ENCODE measurements around the gene KPTN.

DNA sequence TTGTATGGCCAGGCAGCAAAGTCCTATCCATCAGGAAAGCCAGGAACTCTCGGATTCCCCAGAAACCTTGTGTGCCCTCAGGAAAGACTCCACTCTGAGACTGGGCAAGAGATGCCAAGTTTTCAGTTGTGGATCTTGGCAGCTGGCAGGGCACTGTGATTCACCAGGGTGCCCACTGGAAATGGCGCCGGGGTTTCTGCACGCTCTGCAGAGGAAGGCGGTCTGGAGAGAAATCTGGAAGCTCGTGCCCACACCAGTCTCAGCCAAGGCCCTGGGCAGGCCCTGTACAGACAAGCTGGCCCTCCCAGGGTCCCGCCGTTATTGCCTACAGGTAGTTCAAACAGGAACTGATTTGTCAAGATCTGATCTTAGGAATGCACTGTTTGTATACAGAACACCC is 26.0 kb upstream of the KPTN start:
- TF ChIP-seq CHD1 (IDR thresholded peaks at IDR 0.05; ENCODE audit: low read depth, low read length) (no peak), CTCF (IDR thresholded peaks at IDR 0.05; ENCODE audit: control extremely low read depth in 1 of 3, insufficient read depth in 1 of 3, low read depth in 1 of 3, low read length in 3 of 3) (no peak), POLR2AphosphoS5 (IDR thresholded peaks at IDR 0.05; ENCODE audit: low read depth, low read length) (no peak)

Measured in H1 (cell line).